ENCODE data around the gene NXPH4.

DNA sequence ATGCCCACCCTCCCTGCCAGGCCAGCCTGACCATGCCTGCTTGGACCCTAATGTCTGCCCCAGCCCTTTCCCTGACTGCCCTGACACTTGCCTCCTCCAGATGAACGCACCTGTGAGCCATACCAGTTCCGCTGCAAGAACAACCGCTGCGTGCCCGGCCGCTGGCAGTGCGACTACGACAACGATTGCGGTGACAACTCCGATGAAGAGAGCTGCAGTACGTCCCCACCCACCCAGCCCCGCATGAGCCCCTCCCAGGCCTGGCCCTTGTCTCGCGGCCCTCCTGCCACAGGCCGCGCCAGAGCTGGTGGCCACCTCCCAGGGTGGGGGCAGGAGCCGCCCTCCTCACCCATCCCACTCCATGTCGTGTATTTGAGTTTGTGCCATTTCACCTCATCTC lies 14.3 kb upstream of the NXPH4 start:
- no peak for TF ChIP-seq POLR2A (IDR thresholded peaks at IDR 0.05)
- no peak for TF ChIP-seq CTCF (IDR thresholded peaks at IDR 0.05 in 4 of 5, conservative IDR thresholded peaks at IDR 0.05 in 1 of 5)

Measured in gastrocnemius medialis (tissue), 4 donors.